ENCODE data around the gene NEIL1. TPM values are rescaled to one million over a fixed set of nuclear protein-coding genes. Genes with fewer than 3 reads are reported as not detected.
"Not testable (repeated sequence)": the region's sequence is repeated elsewhere in the genome, so short reads cannot be mapped to it uniquely, and the experiment has no call there.

NEIL1 gene
- total RNA-seq, 1 experiment from 2014 or later: 12.3 TPM

DNA sequence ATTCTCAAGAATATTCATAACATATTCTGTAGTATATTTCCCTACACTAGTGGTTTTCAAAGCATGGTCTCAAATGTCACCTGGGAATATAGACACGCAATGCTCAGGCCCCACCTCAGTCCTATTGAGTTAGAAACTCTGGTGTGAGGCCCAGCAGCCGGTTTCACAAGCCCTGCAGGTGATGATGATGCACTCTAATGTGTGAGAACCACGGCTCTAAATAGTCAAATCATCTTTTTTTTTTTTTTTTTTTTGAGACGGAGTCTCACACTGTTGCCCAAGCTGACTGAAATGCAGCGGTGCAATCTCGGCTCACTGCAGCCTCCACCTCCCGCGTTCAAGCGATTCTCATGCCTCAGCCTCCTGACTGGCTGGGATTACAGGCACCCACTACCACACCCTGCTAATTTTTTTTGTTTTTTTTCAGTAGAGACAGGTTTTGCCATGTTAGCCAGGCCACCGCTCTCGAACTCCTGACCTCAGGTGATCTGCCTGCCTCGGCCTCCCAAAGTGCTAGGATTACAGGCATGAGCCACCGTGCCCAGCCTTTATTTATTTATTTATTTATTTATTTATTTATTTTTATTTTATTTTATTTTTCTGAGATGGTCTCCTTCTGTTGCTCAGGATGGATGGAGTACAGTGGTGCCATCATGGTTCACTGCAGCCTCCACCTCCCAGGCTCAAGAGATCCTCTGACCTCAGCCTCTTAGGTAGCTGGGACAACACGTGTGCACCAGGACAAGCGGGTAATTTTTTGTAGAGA, 13.0 kb upstream of the NEIL1 start:
- intact Hi-C loops (cut with micrococcal nuclease; ENCODE audit: unreplicated experiment); H3K4me3 ChIP-seq (ENCODE audit: low read depth, low read length); H3K27ac Mint-ChIP-seq (ENCODE audit: unreplicated experiment); DNase-seq; H3K4me3 Mint-ChIP-seq (ENCODE audit: unreplicated experiment); H3K9me3 Mint-ChIP-seq (ENCODE audit: unreplicated experiment); H3K36me3 ChIP-seq (ENCODE audit: control insufficient read depth, insufficient read depth, low read length); POLR2A ChIA-PET; BruUV-seq (replicated peaks); CTCF ChIA-PET; H3K27me3 ChIP-seq (replicated peaks; ENCODE audit: control insufficient read depth, insufficient read depth, low read length); H3K9me3 ChIP-seq; H3K36me3 Mint-ChIP-seq (ENCODE audit: insufficient read depth, unreplicated experiment); H3K27me3 Mint-ChIP-seq (ENCODE audit: insufficient read depth, unreplicated experiment); H3K4me1 Mint-ChIP-seq (ENCODE audit: low read depth, unreplicated experiment); H3K4me1 ChIP-seq: not testable (repeated sequence)

GRCh38 chr15:75335313-75335704, 11.5 kb upstream of the NEIL1 start:
- Mint-ChIP-seq H3K4me1 (ENCODE audit: low read depth, unreplicated experiment) (peaks cover 7% of the 10 kb centered on the region), H3K36me3 (ENCODE audit: insufficient read depth, unreplicated experiment) (peaks cover 7% of the 10 kb centered on the region), H3K27ac (ENCODE audit: unreplicated experiment) (peak overlapping the region; percentile 94), H3K9me3 (ENCODE audit: unreplicated experiment) (no peaks in the 10 kb centered on the region), H3K4me3 (ENCODE audit: unreplicated experiment) (peak overlapping the region; percentile 90), H3K27me3 (ENCODE audit: insufficient read depth, unreplicated experiment) (no peaks in the 10 kb centered on the region)
- no peaks in the 10 kb centered on the region for H3K9me3 ChIP-seq
- BruUV-seq (replicated peaks): no TSS peak
- ChIA-PET CTCF (interaction anchor here (1.0 kb wide), 1 partner anchor 33 kb away, joined by 3 read pairs; no protein-coding TSS in a partner anchor), POLR2A (interaction anchor here (1.0 kb wide), 1 partner anchor 33 kb away, joined by 3 read pairs; the partner anchor contains the start of gene MAN2C1)
- H3K4me3 ChIP-seq (ENCODE audit: low read depth, low read length): peak overlapping the region; percentile 64
- H3K27me3 ChIP-seq (replicated peaks; ENCODE audit: control insufficient read depth, insufficient read depth, low read length): no peaks in the 10 kb centered on the region
- TF ChIP-seq, protein P1, sequence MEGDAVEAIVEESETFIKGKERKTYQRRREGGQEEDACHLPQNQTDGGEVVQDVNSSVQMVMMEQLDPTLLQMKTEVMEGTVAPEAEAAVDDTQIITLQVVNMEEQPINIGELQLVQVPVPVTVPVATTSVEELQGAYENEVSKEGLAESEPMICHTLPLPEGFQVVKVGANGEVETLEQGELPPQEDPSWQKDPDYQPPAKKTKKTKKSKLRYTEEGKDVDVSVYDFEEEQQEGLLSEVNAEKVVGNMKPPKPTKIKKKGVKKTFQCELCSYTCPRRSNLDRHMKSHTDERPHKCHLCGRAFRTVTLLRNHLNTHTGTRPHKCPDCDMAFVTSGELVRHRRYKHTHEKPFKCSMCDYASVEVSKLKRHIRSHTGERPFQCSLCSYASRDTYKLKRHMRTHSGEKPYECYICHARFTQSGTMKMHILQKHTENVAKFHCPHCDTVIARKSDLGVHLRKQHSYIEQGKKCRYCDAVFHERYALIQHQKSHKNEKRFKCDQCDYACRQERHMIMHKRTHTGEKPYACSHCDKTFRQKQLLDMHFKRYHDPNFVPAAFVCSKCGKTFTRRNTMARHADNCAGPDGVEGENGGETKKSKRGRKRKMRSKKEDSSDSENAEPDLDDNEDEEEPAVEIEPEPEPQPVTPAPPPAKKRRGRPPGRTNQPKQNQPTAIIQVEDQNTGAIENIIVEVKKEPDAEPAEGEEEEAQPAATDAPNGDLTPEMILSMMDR (IDR thresholded peaks at IDR 0.05; ENCODE audit: insufficient read depth in 1 of 2, low read depth in 1 of 2, low read length in 1 of 2, severe bottlenecking in 1 of 2, unreplicated experiment in 1 of 2): no peak
- intact Hi-C loops (cut with micrococcal nuclease; ENCODE audit: unreplicated experiment): no loop called here
- no peaks in the 10 kb centered on the region for H3K36me3 ChIP-seq (ENCODE audit: control insufficient read depth, insufficient read depth, low read length)
- DNase-seq: no peak
- H3K4me1 ChIP-seq: no peaks in the 10 kb centered on the region; the same call in 1 of the 2 replicates

- Histone ChIP-seq H3K4me3 (ENCODE audit: low read depth, low read length) (peak within 1 kb of the TSS; percentile 64), H3K4me1 (no peaks in the 10 kb centered on the region; the same call in 1 of the 2 replicates), H3K9me3 (no peaks in the 10 kb centered on the region), H3K27me3 (replicated peaks; ENCODE audit: control insufficient read depth, insufficient read depth, low read length) (no peaks in the 10 kb centered on the region), H3K36me3 (ENCODE audit: control insufficient read depth, insufficient read depth, low read length) (no peaks in the 10 kb centered on the region)
- TF ChIP-seq, protein P1 (IDR thresholded peaks at IDR 0.05; ENCODE audit: insufficient read depth in 1 of 2, low read depth in 1 of 2, low read length in 1 of 2, severe bottlenecking in 1 of 2, unreplicated experiment in 1 of 2): no peak
- Mint-ChIP-seq H3K4me1 (ENCODE audit: low read depth, unreplicated experiment) (peaks cover 7% of the 10 kb centered on the region), H3K9me3 (ENCODE audit: unreplicated experiment) (no peaks in the 10 kb centered on the region), H3K4me3 (ENCODE audit: unreplicated experiment) (peak within 1 kb of the TSS; percentile 90), H3K27me3 (ENCODE audit: insufficient read depth, unreplicated experiment) (no peaks in the 10 kb centered on the region), H3K27ac (ENCODE audit: unreplicated experiment) (peak within 1 kb of the TSS; percentile 94), H3K36me3 (ENCODE audit: insufficient read depth, unreplicated experiment) (peaks cover 7% of the 10 kb centered on the region)
- ChIA-PET POLR2A (interaction anchor here (1.0 kb wide), 1 partner anchor 32 kb away, joined by 3 read pairs; the partner anchor contains the start of gene MAN2C1), CTCF (interaction anchor here (1.0 kb wide), 1 partner anchor 32 kb away, joined by 3 read pairs; no protein-coding TSS in a partner anchor)
- peak; percentile 94 to 97 for DNase-seq
- intact Hi-C loops (cut with micrococcal nuclease; ENCODE audit: unreplicated experiment): no loop called here
- no TSS peak for BruUV-seq (replicated peaks)
Observed at GRCh38 chr15:75335705-75336355, 11.0 kb upstream of the NEIL1 start, which contains the start of gene COMMD4. Gene COMMD4 (plus strand): TSS chr15:75336063. CDS start chr15:75336090, 27 bp downstream.

All from Caco-2 (cell line).